Renal pelvis (tissue), 4 donors: Measurements from ENCODE around the gene PCSK5. TPM values are rescaled to one million over a fixed set of nuclear protein-coding genes. Genes with fewer than 3 reads are reported as not detected.

Experiments used
- DNase-seq: peaks from one replicate; pipeline ENCODE4 v3.0.0-alpha.2; 2013
- polyA plus RNA-seq, 3 donors: library from polyadenylated mRNA; unstranded; fragments of 120-200 nt; gene quantifications; one replicate each; pipeline ENCODE4 v1.2.1, GENCODE V29; 2013; ENCODE audit not compliant: insufficient read length in 3 of 3

The PCSK5 gene
- polyA plus RNA-seq, 3 donors: 13.4 to 18.7 (median 15.9) TPM

DNA sequence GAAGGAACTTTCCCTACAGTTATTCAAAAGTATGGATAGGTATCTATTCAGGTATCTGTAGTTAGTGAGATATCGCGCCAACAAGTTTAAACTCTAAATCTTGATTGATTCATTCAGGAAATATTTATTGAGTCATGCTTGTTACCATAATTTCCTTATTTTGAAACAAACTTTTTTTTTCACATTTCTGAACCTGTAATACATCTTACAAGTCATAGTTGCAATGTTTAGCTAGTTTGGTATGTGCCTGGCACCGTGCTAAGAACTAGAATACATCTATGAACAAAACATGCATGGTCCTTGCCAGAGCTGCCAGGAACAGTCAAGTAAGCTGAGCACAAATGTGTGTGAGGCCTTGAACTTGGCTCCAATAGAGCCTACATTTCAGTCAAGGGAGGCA, 226.4 kb downstream of the PCSK5 start:
- no peak for DNase-seq

DNA sequence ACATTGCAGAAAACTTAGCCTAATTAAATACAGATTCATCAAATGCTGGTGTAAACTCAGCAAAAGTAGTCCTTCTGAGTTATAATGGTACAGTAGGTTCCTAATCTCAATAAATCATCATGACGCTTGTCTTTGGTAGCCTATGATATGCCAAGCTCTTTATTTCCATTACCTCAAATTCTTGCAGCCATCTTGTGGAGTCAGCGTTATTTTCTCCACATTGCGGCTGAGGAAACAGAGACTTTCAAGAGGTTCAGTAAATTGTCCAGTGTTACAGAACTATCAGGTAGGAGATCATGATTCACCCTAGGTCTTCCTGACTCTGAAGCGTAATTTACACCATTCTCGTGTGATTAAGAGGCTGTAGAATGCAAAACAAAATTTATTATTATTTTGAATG, 237.2 kb downstream of the PCSK5 start:
- no peak for DNase-seq

DNA sequence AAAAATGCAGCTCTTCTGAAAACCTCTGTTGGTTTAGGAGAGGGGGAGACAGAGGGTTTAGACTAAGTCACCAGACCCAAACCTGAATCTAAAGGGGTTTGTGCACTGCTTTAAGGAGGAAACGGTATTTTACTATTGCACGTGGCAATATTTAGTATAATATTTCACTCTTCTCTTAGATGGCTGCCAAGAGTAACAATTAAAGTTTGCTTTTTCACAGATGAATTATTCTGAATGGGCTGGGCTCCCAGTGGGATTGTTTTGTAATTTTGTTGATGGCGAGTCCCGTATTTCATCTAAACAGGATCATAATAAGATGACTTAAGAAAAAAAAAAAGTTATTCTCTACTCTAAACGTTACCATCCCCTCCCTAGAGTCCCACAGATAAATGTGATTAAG, 245.4 kb downstream of the PCSK5 start:
- no peak for DNase-seq

DNA sequence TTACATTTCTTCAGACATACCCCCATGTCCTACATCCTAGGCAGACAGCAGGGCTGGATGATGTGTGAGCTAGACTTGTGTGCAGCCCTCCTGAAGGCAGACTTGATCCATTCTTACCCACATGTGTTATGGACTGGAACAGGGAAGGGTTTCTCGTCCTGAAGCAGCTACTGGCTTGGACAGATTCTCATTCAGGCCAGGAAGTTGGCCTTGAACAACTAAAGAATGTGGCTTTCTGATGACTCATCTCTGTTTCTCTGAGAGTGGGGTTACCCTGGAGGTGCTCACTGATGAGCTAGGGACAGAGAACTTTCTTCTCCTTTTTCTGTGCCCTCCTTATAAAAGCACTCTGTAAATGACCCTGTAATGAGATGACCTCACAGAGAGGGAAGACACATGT, 246.5 kb downstream of the PCSK5 start:
- no peak for DNase-seq

DNA sequence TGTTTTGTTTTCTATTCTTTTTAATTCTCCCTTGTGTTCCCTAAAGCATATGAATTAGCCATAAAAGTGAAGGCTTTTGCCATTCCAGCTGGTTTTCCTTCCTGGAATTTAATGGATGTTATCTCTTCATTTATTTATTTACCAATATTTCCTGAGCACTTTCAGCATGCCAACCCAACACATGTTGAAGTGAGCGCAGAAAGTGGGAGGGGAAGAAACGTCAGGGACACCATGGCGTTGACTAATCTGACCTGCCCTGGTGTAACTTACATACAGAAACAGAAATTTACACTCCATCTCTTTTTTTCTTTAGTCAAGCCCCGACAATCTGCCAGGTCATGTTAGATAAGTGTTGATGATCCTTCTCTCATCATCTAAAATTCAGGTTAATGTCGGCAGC, 247.5 kb downstream of the PCSK5 start:
- DNase-seq: no peak

DNA sequence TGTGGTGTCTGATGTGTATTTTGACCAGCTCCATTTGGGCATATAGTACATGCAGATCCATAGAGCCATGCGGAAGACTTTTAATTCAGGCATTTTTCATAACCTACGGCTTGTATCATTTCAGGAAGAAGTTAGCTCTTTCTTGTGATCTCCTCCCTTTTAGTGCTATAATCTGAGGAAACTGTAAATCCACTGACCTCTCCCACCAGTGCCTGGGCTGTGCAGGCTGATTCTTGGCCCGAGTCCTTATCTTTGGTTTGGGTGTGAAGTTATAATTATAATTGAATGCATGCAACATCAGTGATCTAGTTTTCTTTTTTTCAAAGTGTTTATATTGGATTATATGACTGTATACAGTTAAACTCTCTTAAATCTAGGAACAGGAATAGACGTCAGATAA, 247.9 kb downstream of the PCSK5 start:
- DNase-seq: no peak

DNA sequence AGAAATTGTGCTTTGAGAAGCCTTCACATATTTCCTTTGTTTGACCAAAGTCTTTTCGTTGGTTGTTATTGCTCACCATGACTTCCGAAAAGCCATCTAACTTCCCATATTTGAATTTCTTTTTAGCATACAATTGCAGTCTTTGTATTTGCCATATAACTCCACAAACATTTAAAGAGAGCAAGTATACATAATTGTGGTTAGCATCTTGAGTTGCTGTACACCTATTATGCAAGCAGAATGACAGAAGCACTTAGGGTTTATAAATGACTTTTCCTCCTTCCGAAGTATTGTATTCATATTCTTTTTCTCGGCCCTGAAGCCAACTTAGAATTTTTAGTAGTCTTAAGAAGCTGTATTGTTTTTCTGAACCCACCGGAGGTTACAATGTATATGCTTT, 253.4 kb downstream of the PCSK5 start:
- DNase-seq: no peak

DNA sequence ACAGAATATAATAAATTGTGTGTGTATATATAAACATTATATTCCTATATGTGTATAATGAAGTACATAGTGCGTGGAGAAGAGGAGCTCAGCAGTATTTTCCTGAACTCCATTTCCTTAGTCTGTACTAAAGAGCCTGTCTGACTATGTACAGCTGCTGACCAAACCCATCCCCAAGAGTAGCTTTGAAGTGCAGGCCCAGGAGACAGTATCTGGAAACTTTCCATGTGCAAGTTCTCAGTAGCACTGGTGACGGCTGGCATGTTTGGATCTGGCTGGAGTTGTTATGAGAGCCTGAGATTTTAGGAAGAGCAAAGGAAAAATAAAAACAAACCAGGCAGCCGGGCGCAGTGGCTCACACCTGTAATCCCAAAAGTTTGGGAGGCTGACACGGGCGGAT, 259.5 kb downstream of the PCSK5 start:
- no peak for DNase-seq

DNA sequence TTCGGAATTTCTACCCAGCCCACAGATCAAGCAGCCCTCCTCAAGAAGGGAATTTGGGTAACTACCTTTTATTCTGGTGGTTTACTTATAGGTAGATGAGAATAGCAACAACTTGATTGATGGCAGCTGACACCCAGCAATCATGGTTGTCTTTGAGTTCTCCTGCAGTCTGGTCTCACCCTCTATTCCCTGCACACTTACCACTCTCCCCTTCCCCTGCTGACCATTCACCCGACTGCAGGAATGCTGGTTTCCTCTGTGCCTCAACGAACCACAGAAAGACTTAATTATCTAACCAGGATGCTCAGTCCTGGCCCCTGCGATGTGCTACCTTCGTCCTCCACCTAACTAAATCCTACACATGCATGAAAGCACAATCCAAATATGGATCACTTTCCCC, 260.8 kb downstream of the PCSK5 start:
- no peak for DNase-seq

DNA sequence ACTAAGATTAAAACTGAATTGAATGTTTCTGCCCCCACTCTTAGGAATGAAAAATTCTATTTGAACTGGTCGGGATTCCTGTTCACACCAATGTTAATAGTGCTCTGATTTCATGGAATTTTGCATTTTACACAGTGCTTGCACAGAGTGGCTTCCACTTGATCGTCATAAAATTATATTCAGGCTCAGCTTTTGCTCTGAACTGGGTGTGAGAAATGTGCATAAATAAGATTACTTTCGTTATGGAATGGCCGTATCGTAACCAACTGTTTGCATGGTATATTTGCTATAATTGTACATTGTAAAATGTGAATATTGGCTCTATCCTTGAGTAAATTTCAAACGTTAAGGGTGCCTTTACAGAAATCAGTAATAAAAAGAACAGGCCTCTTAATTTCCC, 262.9 kb downstream of the PCSK5 start:
- no peak for DNase-seq

DNA sequence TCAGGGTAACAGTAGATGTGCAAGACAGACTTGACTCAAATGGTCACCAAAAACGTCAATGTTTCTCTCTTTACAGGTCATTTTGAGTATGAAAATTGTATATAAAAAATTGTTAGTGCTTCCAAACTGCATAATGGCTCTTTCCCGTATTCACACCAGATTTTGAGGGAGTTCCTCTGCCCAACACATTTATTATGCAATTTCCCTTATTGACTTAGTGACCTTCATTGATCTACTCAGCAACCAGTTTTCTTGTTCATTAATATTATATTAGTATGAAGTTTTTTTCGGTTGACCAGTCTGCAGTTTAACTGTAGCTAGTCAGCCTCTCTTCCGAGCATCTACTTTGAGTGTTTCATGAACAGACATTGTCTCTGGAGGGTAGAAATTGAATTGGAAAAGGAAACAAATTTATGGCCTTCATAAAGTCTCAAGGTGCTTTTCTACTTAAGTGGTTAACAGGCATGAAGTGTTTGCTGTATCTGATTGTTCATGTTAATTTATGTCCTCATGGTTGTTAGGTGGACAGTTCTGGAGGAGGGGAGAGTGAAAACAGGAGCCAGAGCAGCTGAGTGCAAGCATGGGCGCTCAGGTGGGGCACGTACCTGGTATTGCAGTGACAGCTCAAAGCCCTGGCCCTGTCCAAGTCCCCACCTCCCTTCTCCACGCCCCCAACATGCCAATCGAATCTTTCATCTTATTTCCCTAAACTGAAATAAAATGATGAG, 263.6 kb downstream of the PCSK5 start:
- DNase-seq: no peak

DNA sequence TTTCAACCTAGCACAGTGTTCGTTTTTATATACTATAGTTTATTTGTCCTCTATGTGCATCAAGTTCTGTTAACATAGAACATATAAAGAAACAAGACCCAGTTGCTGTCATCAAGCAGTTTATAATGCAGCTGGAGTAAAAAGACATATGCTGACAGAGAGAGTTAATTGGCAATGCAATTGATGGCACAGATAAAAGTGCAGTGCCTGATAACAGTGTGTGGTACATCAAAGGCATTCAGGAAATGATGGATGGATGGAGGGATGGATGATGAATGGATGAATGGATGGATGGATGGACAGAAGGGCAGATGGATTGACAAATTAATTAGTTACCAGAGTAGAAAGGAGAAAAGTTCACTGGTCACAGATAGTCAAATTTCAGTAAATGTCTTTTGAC, 264.9 kb downstream of the PCSK5 start:
- no peak for DNase-seq

DNA sequence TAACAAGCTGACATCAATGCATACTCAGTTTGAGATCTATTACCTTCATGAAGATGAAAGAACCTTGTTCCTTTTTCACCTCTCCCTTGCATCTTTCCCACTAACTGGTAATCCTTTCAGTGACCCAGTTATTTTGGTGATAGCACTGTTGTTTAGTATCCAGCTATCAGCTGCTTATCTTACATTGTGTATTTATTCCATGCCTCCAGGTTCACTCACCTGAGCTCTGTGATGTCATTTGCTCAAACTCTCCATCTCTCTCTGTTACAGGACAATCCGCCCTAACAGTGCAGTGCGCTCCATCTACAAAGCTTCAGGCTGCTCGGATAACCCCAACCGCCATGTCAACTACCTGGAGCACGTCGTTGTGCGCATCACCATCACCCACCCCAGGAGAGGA, 268.2 kb downstream of the PCSK5 start:
- no peak for DNase-seq

DNA sequence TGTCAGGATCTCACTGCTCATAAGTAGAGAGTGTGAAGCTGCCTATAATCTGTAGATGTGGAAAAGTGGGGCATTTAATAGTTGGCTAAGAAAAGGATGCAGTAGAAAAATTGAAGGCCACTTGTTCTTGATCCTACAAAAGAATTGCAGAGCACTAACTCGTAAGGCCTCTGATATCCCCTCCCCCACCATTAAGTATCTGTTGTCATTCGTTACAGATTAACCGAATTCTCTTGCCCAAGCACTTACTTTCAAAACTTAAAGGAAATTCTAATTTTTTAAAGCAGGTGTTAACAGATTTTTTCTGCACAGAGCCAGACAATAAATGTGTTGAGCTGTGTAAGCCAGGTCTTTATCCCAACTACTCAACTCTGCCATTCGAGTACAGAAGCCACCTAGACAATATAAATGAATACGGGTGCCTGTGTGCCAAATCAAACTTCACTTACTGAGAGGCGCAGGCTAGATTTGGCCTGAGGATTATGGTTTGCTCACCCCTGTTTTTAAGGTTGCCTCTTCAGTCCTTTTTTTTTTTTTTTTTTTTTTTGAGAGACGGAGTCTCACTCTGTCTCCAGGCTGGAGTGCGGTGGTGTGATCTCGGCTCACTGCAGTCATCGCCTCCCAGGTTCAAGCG, 268.9 kb downstream of the PCSK5 start:
- DNase-seq: no peak

DNA sequence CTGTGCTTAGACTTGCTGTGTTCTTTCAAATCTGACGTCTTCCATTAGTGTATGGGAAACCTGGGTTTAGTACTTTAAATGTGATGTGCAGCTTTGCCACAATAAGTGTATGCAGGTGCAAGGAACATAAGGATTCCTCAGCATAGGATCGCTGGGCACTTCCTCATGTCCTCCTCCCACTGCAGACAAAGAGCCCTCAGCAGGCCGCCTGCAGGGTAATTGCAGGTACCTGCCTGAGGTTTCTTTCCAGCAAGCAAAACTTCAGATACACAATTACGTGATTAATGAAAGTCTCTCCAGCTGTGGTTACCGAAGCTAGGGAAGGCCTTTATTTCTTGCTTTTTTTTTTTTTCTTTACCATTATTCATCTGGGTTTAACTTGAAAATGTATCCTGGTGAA, 270.6 kb downstream of the PCSK5 start:
- no peak for DNase-seq

DNA sequence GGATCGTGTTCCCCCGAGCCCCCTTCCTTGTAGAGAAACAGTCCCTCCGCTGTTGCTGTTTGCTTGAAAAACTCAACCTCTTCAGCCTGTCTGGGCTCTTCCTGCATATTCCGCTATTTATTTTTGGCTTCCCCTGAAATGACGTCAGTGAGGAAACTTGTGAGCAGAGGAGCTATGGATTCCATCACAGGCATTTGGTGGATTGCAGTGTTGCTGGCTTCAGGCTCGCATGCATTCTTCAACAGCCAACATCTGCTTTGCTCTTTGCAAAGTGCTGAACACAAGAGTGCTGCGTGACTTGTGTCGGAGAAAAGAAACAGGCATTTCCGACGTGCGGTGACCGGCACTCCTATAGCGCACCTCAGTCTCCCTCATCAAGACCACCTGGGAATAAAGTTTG, 271.1 kb downstream of the PCSK5 start:
- DNase-seq: peak; percentile 42

DNA sequence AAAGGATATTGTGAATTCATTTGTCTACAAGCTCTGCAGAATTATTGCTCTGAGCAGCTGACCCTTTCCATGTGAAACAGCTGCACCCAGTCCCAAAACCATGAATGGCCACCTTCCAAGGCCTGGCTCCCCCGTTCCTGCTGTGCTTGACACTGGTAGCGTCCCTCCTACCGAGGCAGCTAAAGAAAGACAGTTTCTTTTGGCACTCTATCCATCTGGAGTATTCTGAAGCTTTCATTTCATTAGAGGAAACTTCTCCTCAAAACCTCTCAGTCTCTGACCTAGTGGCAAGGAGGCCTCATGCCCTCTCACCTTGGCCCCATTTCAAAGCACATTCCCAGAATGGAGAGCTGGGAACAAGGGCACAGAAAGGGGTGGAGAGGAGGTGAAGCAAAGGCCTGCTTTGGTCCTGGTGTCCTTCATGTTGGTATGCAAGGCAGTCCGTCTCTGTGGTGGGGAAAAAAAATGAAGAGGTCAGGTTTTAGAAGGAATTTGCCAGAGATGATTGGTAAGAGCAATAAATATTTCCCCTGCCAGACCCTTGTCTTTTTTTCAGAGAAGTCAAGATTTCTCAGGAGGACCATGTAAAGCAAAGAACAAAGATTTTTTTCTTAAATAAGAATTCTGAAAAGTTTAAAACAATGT, 271.7 kb downstream of the PCSK5 start:
- no peak for DNase-seq

DNA sequence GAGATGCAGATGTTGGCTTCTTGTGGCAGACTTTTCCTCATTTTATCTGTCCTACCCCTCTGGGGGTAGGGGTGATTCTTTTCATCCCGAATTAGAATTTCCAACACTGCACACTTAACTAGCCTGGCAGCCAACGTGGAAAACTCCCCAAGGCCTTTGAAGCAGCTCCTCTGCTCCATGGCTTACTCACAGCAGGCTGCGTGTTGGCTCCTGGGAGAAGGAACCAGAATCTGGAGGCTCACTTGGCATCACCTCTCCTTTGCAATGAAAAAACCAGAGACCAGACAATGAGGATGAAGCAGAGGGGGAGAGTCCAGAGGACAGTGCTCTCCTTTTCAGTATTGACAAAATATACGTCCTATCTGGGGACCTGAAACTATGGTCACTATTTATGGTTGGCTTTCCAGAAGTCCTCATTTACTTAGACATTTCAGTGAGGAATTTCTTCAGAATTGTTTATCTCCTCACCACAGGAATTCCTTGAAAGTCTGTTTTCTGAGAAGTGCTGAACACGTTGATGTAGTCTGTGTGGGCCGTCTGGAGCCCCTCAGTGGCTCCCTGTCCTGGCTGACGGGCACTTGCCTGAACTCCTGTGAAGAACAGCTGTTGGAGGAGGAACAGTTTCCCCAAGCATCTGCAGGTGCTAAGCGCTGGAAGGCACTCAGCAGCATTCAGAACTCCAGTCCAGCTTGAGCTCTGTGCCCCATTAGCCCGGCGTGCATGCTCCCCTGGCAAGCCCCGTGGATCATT, 272.5 kb downstream of the PCSK5 start:
- DNase-seq: no peak

DNA sequence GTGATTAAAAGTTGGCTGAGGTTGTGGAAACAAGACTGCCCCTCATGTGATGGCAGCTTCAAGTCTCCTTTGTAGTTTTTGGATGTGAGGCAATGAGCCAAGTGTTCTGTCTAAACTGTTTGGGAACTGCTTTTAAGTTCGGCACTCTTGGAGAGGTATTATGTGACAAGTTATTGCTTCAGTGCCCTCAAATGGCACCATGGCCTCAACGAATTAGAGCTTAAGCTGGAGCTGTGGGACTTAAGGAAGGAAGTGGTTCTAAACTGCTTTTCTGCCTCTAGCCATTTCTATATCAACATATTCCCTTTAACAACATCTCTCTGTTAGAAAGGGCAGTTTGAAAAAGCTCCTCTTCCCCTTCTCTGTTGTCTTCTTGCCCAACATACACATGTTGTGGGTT, 276.1 kb downstream of the PCSK5 start:
- peak; percentile 61 for DNase-seq

DNA sequence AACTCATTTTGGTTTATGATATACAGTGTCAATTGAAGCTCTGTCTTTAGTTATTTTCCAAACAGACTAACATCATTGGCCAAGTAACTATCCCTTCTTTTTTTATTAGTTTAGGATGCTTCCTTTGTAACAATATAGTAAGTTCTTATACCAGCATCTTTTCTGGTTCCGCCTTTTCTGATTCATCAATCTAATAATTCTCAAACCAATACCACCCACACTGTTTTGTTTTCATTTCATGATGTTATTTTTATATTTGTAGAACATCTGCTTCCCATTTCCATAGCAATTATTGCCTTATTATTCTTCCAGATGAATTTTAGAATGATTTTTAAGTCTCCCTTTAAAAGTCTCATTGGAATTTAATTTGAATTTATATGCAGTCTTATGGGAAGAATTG, 285.7 kb downstream of the PCSK5 start:
- no peak for DNase-seq

DNA sequence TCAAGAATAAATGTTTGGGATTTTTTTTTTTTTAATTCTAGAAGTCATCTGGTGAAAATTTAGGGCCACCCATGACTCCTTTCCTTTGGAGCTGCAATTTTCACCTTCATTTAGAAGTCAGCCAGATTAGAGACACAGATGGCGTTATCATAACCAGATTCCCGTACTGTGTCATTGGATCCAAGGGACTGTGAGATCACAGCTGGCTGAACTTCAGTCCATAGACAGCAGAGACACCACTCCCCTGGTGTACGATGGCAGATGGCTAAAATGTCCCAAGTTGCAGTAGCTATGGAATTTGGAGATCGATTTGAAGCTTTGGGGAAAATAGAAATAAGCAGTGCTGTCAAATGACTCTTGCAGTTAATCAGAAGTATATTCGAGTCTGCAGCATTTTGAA, 287.5 kb downstream of the PCSK5 start:
- DNase-seq: no peak

DNA sequence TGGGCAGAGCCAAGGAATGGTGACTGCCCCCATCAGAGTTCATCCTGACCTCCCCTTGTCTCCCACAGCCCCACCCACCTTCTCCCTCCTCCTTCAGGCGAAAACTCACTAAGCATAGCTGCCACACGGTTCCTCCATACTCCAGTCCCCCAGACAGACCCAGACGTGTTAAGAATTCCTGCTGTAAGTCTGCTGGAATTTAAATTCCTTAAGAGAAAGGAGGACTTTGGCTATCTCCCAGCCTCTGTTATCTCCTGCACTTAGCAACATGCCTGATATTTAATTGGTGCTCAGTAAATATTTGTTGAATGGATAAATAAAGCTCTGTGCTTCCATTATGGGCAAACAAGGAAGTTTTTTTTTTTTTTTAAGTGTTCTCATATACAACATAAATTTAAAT, 290.1 kb downstream of the PCSK5 start:
- no peak for DNase-seq
